GM19035 (cell line): ENCODE data around the gene POLR1E.
A peak's percentile ranks its signal among the peaks of the same experiment; 100 is the strongest.
"Not testable (repeated sequence)": the region's sequence is repeated elsewhere in the genome, so short reads cannot be mapped to it uniquely, and the experiment has no call there.

Experiments
- ATAC-seq: cut with Tn5 transposase; IDR thresholded peaks from one replicate; pipeline ENCODE4 v1.9.1; 2021; ENCODE audit not compliant: unreplicated experiment

POLR1E gene

DNA sequence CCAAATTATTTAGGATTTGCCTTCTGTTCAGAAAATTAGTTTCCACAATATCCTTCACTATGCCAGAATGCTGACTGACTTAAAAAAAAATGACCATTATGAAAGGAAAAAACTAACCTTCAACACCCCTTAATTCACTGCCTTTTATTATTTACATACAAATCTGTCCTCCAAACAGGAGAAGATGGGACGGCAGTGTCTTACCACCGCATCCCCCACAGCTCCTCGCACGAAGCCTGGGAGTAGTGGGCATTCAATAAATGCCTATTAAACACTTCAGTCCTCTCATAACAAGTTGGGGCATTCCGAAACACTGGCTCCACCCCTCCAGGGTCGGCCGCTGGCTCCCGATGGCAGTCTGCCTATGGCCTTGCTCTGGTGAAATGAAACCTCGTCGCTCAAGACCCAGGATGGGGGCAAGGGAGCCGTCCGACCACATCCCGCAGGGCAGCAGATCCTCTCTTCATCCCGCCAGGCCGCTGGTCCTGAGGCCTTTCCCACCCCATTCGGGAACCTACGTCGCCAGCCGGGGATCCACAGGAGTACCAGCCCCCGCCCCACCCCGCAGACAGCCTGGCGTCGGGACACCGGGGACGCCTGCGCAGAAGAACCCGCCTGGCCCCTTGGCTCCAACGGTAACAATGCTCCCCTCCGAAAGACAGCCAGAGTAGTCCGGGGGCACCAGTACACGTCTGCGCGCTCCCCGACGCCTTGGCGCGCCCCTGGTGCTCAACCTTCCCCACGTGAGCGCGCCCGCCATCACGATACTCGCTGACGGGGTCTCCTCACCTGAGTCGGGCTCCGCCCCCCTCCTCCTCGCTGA, 21.1 kb upstream of the POLR1E start:
- peak; percentile 42 for ATAC-seq

DNA sequence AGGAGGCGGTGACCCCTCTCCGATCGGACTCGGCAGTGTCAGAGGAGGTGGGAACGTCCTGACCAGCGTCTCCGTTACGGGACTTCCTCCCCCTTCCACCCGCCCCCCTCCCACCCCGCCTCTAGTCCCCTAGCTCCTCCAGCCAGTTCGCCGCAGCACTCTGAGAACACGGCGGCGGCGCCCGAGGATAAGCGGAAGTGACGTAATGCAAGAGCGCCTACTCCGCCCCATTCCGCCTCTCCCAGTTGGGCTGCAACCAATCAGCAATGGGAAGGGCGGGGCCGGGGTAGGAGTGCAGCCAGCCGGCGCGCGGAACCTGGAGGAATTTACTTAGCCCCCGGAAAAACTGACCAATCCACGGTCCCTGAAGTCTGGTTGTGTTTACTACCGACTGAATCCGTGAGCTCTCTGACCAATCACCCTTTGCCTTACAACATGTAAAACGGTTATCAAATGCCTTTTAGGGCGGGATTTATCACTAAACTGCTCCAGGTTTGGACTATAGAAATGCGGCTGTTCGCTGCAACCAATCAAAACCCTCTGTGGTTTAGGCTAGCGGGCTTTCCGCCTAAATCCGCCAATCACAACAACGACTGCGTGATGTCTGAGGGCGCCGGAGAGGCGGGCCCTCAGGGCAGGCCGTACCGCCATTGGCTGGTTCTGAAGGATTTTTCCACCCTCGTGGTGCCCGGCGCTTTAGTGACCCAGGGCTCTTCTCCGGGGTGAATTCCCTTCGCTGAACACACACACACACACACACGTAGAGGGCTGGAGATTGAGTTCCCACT, 20.3 kb upstream of the POLR1E start, which contains the start of gene ZBTB5:
Gene ZBTB5 (minus strand): TSS at position 202 of the 788 bp plus-strand sequence. CDS start 22,899 bp downstream, outside the sequence.
- ATAC-seq = peak; percentile 77

DNA sequence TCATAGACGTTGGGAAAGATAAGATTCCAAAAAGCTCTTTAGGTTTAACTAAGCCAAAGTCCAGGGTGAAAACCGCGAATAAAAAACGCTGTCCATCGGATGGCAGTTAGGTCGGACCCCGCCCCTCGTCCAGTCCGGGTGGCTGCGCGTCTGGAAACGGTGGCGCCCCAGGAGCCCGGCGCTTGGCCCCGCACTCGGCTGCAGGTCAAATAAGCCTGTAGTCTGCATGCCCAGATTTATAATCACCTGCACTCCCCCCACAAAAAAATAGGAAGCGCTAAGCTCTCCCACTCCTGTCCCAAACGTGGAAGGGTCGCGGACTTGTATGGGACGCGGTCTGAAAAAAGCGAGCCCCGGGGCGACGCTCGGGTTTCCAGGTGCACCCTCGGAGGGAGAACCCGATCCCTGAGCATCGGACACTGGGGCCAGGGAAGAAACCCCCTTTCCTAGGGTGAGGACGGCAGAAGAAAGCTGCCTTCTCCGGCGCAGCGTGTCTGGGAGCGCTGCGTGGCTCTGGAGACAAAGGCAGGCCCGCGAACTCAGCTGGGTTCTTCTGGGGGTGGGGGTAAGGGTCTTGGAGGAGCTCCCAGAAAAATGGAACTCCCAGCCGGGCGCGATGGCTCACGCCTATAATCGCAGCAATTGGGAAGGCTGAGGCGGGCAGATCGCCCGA, 19.6 kb upstream of the POLR1E start:
- ATAC-seq = peak; percentile 14

DNA sequence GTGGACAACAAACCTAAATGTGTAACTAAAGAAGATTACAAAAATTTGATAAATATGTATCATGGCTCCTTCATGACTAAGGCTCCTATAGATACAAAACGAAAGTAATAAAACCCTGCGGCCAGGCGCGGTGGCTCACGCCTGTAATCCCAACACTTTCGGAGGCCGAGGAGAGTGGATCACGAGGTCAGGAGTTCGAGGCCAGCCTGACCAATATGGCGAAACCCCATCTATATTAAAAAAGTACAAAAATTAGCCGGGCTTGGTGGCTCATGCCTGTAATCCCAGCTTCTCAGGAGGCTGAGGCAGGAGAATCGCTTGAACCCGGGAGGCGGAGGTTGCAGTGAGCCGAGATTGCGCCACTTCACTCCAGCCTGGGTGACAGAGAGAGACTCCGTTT, 18.2 kb upstream of the POLR1E start:
- not testable (repeated sequence) for ATAC-seq

DNA sequence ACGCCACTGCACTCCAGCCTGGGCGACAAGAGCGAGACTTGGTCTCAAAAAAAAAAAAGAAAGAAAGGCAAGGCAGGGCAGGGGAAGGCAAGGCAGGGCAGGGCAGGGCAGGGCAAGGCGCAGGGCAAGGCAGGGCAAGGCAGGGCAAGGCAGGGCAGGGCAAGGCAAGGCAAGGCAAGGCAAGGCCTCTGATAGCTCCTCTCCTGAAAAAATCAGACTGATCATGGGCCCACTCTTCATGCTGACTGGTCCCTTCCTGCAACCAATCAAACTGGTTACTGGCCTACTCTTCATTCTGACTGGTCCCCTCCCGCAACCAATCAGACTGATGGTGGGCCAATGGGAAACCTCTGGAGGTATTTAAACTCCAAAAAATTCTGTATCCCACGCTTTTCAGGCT, 17.1 kb upstream of the POLR1E start:
- no peak for ATAC-seq

DNA sequence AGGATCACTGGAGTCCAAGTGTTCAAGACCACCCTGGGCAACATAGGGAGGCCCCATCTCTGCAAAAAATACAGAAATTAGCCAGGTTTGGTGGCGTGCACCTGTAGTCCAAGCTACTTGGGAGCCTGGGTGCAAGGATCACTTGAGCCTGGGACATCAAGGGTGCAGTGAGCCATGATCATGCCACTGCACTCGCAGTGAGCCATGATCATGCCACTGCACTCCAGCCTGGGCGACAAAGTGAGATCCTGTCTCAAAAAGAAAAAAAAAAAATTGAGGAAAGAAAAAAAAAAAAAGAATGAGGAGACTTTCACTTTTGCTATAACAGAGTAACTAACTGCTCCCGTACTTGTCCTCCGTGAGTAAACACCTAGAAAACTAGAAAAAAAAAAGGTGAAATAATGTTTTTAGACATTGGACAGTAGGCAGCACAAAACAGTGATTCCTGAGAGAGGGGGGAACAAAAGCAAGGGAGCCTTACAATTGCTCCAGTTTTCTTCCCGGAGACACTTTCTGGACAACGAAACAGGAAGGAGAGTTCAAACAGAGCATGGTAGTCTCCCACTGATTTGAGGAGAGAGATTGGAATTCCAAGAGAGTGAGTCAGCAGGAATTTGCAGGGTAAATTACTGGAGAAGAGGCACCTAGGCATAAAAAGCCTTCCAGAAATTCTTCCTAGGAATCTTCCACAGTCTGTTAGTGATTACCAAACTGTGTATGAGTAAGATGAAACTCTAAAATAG, 13.6 kb upstream of the POLR1E start:
- ATAC-seq = no peak

DNA sequence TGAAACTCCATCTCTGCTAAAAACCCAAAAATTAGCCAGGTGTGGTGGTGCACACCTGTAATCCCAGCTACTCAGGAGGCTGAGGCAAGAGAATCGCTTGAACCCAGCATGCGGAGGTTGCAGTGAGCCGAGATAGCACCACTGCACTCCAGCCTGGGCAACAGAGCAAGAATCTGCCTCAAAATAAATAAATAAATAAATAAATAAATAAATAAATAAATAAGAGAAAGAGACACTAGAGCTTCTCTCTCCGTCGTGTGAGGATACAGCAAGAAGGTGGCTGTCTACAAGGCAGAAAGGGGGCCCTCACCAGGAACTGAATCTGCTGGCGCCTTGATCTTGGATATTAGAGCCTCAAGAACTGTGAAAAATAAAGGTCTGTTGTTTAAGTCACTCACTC, 11.8 kb upstream of the POLR1E start:
- not testable (repeated sequence) for ATAC-seq

DNA sequence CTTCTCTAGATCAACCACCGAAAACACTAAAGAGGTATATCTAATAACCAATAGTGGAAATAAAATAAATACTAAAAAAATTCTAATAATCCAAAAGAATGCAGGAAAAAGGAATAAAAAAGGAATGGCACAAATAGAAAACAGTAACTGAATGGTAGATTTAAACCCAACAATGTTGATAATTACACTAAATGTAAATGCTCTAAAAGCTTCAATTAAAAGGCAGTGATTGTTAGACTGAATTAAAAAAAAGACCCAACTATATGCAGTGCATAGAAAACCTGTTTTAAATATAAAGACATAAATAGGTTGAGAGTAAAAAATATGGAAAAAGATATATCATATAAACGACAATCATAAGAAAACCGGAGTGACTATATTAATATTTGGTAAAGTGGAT, 11.3 kb upstream of the POLR1E start:
- ATAC-seq = no peak

DNA sequence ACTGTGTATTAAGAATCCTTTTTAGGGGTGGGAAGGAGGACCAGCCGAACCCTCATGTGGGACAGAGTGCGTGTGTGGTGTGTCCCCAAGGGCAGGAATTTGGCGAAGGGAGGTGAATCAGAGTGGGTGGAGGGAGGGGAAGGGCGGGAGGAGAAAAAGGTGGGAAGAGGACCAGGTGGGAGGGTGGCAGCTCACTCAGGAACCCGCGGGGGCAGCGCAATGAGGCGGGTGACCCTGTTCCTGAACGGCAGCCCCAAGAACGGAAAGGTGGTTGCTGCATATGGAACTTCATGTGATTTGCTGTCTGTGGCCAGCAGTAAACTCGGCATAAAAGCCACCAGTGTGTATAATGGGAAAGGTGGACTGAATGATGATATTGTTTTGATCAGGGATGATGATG, 8.8 kb upstream of the POLR1E start:
- ATAC-seq = no peak

DNA sequence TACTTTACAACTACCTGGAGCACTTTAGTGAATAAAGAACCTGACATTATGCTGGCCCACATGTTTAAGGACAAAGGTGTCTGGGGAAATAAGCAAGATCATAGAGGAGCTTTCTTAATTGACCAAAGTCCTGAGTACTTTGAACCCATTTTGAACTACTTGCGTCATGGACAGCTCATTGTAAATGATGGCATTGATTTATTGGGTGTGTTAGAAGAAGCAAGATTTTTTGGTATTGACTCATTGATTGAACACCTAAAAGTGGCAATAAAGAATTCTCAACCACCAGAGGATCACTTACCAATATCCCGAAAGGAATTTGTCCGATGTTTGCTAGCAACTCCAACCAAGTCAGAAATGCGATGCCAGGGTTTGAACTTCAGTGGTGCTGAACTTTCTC, 8.3 kb upstream of the POLR1E start:
- not testable (repeated sequence) for ATAC-seq

DNA sequence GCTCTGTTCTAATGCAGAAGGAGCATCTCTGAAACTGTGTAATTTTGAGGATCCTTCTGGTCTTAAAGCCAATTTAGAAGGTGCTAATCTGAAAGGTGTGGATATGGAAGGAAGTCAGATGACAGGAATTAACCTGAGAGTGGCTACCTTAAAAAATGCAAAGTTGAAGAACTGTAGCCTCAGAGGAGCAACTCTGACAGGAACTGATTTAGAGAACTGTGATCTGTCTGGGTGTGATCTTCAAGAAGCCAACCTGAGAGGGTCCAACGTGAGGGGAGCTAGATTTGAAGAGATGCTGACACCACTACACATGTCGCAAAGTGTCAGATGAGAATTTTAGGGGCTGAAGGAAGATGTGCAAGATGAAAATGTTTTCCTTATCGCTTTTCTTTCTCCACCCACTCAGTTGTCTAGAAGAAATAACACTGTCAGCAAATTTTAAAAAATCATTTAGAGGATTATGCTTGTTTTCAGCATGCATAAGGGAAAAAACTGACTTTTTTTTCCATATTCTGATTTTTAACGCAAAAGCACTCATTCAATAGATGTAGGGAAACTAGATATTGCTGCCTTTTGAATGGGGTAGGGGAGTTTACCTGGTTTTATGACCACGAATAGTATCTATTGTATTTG, 7.6 kb upstream of the POLR1E start:
- not testable (repeated sequence) for ATAC-seq

DNA sequence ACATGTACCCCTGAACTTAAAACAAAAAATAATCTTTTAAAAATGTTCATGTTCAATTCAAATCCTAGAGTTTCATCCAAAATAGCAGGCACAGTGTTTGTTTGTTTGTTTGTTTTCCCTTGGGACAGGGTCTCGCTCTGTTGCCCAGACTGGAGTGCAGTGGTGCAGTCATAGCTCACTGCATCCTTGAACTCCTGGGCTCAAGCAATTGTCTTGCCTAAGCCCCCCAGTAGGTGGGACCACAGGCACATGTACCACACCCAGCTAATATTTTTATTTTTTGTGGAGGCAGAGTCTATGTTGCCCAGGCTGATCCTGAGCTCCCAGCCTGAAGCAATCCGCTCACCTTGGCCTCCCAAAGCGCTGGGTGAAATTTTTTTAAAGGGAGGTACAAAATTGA, 5.0 kb upstream of the POLR1E start:
- no peak for ATAC-seq

DNA sequence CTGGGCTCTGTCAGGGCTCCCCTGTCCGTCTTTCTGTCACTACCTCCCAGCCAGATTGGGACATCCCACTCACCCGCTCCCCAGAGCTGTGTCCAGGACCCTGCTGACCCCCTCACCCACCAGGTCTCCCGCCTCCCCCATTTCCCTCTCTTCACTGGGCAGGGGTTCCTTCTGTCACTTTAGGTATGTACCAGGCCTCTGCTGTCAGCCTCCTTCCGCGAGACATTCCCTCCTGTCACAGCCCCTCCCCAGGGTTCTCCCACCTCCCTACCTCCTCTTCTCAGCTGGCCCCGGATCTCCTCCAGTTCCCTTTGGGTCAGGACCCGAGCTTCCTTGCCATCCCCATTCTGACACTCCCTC, 488 bp downstream of the POLR1E start:
- no peak for ATAC-seq

DNA sequence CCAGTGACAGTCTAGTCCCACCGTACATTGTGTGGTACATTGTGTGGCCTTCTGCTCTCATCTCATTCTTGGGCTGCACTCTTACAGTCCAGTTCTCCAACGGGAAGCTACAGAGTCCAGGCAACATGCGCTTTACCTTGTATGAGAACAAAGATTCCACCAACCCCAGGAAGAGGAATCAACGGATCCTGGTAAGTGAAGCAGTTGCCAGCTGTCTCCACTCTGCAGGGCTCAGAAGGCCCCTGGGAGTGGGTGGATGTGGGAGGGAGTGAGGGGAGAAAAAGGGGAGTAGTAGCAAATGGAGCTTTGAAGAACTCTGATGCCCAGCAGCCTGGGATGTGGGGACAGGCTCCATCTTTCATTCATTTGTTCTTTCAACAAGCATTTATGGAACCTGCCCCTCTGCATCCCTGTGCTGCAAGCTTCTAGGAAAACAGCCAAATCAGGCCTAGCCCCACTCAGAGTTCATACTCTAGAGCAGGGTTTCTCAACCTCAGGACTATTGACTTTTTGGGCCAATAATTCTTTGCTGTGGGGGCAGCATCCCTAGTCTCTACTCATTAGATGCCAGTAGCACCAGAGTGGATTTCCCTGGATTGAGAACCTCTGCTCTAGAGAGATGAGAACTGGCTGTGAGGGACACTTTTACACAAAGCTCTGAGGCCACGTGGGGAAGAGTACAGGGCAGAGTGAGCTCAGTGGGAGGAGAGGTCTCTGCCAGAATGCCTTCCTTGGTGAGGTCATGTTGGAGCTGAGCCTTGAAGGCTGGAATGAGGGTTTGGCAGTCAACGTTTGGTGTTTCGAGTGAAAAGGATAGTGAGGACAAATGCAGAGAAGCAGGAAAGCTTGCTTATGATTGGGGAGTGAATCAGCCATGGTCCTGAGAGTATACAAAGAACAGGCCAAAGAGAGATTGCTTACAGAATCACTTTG, 1.1 kb downstream of the POLR1E start:
- no peak for ATAC-seq

DNA sequence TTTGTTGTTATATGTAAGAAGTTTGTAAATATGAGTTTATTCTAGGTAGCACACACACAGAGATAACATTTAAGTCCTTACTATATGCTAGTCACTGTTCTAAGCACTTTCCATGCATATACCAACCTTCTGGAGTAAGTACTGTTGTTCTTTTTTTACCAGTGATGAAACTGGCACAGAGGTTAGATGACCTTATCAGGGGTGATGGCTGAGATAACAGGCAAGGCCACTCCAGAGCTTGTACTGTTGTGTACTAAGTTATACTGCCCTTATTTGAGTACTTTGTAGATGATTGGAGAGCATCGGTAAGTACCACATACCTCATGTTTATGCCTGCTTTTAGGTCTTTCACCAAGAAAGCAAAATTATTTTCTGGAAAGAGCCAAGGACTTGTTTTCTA, 6.2 kb downstream of the POLR1E start:
- no peak for ATAC-seq

DNA sequence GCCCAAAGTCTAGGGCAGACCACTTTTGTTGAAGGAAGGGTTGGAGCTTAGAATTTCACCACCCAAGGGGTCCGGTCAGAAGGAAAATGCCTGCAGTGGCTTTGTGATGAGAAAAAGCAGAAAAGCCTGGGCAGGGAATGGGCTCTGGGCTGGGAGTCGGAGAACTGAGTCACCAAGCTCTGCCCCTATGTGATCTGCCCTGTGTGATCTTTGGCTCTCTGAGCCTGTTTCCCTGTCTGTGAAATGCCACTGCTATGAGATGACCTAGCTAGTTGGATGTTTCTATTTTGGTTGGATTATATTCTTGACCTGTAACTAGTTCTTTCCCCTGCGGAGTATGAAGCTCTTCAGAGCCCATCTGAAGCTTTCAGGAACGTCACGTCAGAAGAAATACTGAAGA, 9.8 kb downstream of the POLR1E start:
- ATAC-seq = no peak

DNA sequence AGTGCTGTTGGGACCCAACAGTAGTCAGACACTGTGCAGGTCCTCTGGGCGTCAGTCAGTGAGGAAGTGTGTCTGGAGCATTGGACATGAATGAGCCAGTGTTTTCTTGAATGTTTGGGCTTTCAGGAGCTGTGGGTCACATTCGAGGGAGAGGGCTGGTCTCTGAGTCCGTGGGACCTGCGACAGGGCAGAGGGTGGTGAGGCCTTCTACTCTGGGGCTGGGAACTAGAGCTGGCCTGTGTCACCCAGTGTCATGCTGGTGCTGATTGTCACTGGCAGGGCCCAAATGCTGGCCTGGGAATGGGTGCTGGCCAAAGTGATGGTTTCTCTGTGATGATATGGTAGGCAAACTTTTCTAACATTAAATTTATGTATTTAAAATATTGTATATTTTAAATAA, 10.3 kb downstream of the POLR1E start:
- no peak for ATAC-seq

DNA sequence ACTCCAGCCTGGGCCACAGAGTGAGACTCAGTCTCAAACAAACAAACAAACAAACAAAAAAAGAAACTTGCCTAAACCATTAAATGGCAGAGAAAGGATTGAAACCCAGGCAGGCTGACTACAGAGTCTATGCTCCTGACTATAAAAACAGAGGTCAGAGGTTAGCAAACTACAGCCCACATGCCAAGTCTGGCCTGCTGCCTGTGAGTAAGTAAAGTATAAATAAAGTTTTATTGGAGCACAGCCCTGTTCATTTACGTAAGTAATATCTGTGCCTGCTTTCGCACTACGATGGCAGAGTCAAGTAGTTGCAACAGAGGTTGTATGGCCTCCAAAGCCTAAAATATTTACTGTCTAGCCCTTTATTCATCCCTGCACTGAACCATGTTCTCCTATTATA, 11.6 kb downstream of the POLR1E start:
- ATAC-seq = no peak

DNA sequence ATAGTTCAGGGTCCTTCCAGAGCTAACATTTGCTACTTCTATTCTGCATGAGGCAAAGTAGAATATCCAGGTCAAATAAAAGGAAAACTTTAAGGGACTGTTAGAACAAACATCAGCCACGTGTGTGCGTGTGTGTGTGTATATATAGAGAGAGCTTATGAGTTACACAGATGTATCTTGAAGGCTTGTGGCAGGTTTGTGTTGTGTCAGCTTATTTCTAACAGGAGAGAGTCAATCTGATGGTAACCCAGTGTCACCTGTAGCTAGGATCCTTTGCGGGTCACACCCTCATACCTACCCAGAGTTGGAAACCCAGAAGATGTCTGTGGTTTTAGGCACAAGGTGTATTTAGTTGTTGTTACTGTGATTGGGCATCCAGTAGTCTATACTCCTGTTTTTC, 12.7 kb downstream of the POLR1E start:
- ATAC-seq = no peak

DNA sequence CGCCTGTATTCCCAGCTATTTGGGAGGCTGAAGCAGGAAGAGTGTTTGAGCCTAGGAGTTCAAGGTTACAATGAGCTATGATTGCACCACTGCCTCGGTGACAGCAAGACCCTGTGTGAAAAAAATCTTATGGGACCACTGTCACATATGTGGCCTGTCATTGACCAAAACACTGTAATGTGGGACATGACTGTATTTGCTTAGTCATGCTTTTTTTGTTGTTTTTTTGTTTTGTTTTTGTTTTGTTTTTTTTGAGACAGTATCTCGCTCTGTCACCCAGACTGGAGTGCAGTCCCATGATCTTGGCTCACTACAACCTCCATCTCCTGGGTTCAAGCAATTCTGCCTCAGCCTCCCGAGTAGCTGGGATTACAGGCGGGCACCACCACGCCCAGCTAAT, 13.5 kb downstream of the POLR1E start:
- ATAC-seq = no peak
